Neutrophil (primary cell): Measurements from ENCODE around the gene NDUFS5.
"Not testable (repeated sequence)": the region's sequence is repeated elsewhere in the genome, so short reads cannot be mapped to it uniquely, and the experiment has no call there.

Source experiments
- H3K27ac ChIP-seq: fragments of 200-600 bp; sonication (generic); 2 replicates; pipeline ENCODE4 v1.5.1; 2016; ENCODE audit warnings: mild to moderate bottlenecking, moderate library complexity
- H3K27me3 ChIP-seq: fragments of 200-600 bp; sonication (generic); 2 replicates; pipeline ENCODE4 v1.6.0; 2016; ENCODE audit warnings: mild to moderate bottlenecking
- H3K36me3 ChIP-seq: fragments of 200-600 bp; sonication (generic); 2 replicates; pipeline ENCODE4 v1.5.1; 2017
- H3K4me1 ChIP-seq, 2 experiments: fragments of 200-600 bp in 1 of 2; sonication (generic) in 1 of 2; 1 replicate in 1 of 2; 2 replicates in 1 of 2; pipeline versions ENCODE4 v1.5.1 to v1.6.1; 2013 to 2016; ENCODE audit warnings: low read depth in 1 of 2, low read length in 1 of 2, mild to moderate bottlenecking in 1 of 2, moderate library complexity in 1 of 2; ENCODE audit not compliant: control insufficient read depth in 1 of 2, insufficient read depth in 1 of 2
- H3K4me3 ChIP-seq, 2 experiments: fragments of 200-600 bp in 1 of 2; sonication (generic) in 1 of 2; 1 replicate in 1 of 2; 2 replicates in 1 of 2; pipeline ENCODE4 v1.5.1; 2013 to 2016; ENCODE audit warnings: low read depth in 1 of 2, low read length in 1 of 2, mild to moderate bottlenecking in 1 of 2, moderate library complexity in 1 of 2
- H3K9me3 ChIP-seq: fragments of 200-600 bp; sonication (generic); 2 replicates; pipeline ENCODE4 v1.5.1; 2016
- TF ChIP-seq, protein P1 (sequence below): fragments of 200-600 bp; sonication (generic); IDR thresholded peaks from 2 replicates; pipeline ENCODE4 v1.5.1; 2016; ENCODE audit warnings: antibody characterized with exemption

The NDUFS5 gene

DNA sequence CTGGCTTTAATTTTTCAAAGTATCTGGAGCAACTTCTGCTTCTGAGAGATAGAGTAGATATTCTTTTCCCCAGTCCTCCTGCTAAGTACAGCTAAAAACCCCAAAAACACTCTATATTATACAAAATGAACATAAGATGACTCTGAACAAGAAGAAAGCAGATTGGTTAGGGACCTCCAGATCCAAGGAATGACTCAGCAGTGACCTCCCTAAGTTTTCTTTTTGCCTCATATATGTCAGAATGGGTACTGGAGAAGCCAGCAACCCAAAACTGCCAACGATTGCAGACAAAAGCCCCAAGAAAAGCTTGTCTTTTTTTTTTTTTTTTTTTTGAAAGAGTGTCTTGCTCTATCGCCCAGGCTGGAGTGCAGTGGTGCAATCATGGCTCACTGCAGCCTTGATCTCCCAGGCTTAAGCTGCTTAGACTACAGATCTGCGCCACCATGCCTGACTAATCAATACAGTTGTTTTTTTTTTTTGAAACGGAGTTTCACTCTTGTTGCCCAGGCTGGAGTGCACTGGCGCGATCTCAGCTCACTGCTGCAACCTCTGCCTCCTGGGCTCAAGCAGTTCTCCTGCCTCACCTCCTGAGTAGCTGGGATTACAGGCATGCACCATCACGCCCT is 22.7 kb downstream of the NDUFS5 start:
- Histone ChIP-seq H3K27me3 (no peaks in the 10 kb centered on the region), H3K36me3 (peaks cover 6% of the 10 kb centered on the region), H3K9me3 (no peaks in the 10 kb centered on the region), H3K4me3 (no peak overlapping the region), H3K27ac (no peak overlapping the region), H3K4me1 (peaks cover 3 to 4% of the 10 kb centered on the region in 2 experiments)
- TF ChIP-seq, protein P1, sequence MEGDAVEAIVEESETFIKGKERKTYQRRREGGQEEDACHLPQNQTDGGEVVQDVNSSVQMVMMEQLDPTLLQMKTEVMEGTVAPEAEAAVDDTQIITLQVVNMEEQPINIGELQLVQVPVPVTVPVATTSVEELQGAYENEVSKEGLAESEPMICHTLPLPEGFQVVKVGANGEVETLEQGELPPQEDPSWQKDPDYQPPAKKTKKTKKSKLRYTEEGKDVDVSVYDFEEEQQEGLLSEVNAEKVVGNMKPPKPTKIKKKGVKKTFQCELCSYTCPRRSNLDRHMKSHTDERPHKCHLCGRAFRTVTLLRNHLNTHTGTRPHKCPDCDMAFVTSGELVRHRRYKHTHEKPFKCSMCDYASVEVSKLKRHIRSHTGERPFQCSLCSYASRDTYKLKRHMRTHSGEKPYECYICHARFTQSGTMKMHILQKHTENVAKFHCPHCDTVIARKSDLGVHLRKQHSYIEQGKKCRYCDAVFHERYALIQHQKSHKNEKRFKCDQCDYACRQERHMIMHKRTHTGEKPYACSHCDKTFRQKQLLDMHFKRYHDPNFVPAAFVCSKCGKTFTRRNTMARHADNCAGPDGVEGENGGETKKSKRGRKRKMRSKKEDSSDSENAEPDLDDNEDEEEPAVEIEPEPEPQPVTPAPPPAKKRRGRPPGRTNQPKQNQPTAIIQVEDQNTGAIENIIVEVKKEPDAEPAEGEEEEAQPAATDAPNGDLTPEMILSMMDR = no peak

DNA sequence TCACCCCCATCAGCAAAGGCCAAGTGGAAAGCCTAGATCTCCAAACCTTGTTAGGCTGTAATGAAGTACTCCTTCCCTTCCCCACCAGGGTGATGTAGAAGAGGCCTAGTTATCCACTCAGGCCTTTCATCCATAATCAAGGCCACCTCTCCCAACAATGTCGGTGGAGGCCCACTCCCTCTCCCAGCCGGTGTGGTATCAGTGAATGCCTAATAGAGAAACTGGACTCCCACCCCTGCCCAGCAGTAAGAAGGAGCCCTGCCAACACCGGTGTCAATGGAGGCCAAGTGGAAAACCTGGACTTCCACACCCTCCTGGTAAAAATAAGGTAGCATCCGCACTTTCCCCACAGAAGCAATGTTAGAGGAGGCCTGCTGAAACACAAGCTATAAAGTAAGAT is 23.9 kb downstream of the NDUFS5 start:
- TF ChIP-seq, protein P1 = no peak
- no peaks in the 10 kb centered on the region for H3K9me3 ChIP-seq
- H3K4me1 ChIP-seq = no peaks in the 10 kb centered on the region

DNA sequence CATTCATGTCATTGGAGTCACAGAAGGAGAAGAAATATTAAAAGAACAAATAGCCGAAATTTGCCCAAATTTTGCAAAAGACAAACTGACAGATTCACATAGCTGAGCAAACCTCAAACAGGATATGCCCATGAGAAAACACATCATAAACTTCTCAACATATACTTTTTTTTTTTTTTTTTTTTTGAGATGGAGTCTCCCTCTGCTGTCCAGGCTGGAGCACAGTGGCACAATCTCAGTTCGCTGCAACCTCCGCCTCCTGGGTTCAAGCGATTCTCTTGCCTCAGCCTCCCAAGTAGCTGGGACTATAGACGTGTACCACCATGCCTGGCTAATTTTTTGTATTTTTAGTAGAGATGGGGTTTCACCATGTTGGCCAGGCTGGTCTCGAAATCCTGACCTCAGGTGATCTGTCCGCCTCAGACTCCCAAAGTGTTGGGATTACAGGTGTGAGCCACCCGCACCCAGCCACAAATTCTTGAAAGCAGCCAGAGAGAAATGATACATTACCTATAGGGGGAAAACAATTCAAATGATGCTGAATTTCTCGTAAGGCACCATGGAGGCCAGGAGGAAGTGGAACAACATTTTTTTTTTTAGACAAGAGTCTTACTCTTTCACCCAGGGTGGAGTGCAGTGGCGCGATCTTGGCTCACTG is 25.2 kb downstream of the NDUFS5 start:
- H3K36me3 ChIP-seq, H3K27me3 ChIP-seq, H3K9me3 ChIP-seq, H3K27ac ChIP-seq, H3K4me3 ChIP-seq, H3K4me1 ChIP-seq: not testable (repeated sequence)

More for the DNA sequence above, 23.9 kb downstream of the NDUFS5 start:
- H3K36me3 ChIP-seq = peaks cover 6% of the 10 kb centered on the region
- H3K27ac ChIP-seq = no peak overlapping the region
- no peak overlapping the region for H3K4me3 ChIP-seq
- H3K27me3 ChIP-seq = no peaks in the 10 kb centered on the region

DNA sequence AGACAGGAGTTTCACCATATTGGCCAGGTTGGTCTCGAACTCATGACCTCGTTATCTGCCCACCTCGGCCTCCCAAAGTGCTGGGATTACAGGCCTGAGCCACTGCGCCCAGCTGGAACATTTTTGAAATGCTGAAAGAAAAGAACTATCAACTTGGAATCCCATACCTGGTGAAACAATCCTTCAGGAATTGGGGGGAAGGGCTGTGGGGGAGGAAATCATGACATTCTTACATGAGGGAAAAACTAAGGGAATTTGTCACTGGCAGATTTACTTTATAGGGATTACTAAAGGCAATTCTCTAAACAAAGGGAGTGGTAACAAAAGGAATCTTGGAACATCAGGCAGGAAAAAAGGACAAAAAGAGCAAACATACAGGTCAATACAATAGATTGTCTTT is 25.8 kb downstream of the NDUFS5 start:
- Histone ChIP-seq H3K9me3 (no peaks in the 10 kb centered on the region), H3K36me3 (peaks cover 5% of the 10 kb centered on the region), H3K27me3 (no peaks in the 10 kb centered on the region), H3K4me1 (no peaks in the 10 kb centered on the region), H3K27ac (no peak overlapping the region), H3K4me3 (no peak overlapping the region)
- TF ChIP-seq, protein P1 = no peak

DNA sequence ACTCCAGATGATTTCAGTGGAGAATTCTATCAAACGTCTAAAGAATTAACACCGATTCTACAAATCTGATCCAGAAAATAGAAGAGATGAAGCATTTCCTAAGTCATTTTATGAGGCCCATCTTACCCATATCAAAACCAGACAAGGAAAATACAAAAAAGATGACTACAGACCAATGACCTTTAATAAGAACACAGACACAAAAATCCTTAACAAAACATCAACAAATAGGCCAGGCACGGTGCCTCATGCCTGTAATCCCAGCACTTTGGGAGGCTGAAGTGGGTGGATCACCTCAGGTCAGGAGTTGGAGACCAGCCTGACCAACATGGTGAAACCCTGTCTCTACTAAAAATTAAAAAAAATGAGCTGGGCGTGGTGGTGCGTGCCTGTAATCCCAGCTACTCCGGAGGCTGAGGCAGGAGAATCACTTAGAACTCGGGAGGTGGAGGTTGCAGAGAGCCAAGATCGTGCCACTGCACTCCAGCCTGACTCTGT is 29.1 kb downstream of the NDUFS5 start:
- H3K36me3 ChIP-seq, H3K9me3 ChIP-seq, H3K4me3 ChIP-seq, H3K27me3 ChIP-seq, H3K27ac ChIP-seq, H3K4me1 ChIP-seq: not testable (repeated sequence)

DNA sequence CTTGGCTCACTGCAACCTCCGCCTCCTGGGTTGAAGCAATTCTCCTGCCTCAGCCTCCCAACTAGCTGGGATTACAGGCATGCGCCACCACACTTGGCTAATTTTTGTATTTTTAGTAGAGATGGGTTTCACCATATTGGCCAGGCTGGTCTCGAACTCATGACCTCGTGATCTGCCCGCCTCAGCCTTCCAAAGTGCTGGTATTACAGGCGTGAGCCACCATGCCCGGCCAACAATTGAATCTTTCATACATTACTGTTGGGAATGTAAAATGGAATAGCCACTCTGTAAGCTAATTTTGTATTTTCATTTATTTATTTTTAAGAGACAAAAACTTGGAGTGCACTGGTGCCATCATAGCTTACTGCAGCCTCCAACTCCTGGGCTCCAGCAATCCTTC is 35.4 kb downstream of the NDUFS5 start:
- H3K4me3 ChIP-seq, H3K36me3 ChIP-seq, H3K27ac ChIP-seq, H3K4me1 ChIP-seq, H3K27me3 ChIP-seq, H3K9me3 ChIP-seq: not testable (repeated sequence)

- TF ChIP-seq, protein P1 = no peak
- H3K9me3 ChIP-seq = no peaks in the 10 kb centered on the region
These were observed 35.8 kb downstream of the NDUFS5 start for GRCh38 chr1:39061951-39062350.

More at GRCh38 chr1:39061951-39062350, 35.8 kb downstream of the NDUFS5 start:
- H3K27me3 ChIP-seq = no peaks in the 10 kb centered on the region
- no peaks in the 10 kb centered on the region for H3K4me1 ChIP-seq
- no peak overlapping the region for H3K27ac ChIP-seq
- H3K36me3 ChIP-seq = no peaks in the 10 kb centered on the region
- no peak overlapping the region for H3K4me3 ChIP-seq
